ENCODE results near the gene STARD7. TPM values are rescaled to one million over a fixed set of nuclear protein-coding genes. Genes with fewer than 3 reads are reported as not detected.

Gene STARD7
- total and polyA plus RNA-seq, 2 donors from 2014 or later = 96.6 to 112 TPM

GRCh38 chr2:96245609-96246390 lies 37.2 kb upstream of the STARD7 start:
- no peaks in the 10 kb centered on the region for H3K9me3 ChIP-seq (ENCODE audit: control insufficient read depth in 2 of 3, insufficient read depth in 1 of 3, low read length in 3 of 3)
- H3K4me3 ChIP-seq (ENCODE audit: low read length in 3 of 3) = no peak overlapping the region
- H3K9ac ChIP-seq (ENCODE audit: low read length in 3 of 3) = no peak overlapping the region
- no peaks in the 10 kb centered on the region for H3K27me3 ChIP-seq (ENCODE audit: control insufficient read depth, insufficient read depth, low read length)
- H3K36me3 ChIP-seq (ENCODE audit: control insufficient read depth in 2 of 3, insufficient read depth in 3 of 3, low read length in 3 of 3) = peaks cover 0 to 3% (median 0%) of the 10 kb centered on the region in 3 donors
- intact Hi-C loops (cut with DNase I) = no loop called here
- FAIRE-seq = no peak
- DNase-seq = peak in 1 of 5 donors; percentile 53
- TF ChIP-seq CTCF (IDR thresholded peaks at IDR 0.05; ENCODE audit: borderline replicate concordance, extremely low read depth, insufficient read depth) = no peak
- peaks cover 0 to 8% (median 0%) of the 10 kb centered on the region in 3 donors for H3K4me1 ChIP-seq (ENCODE audit: control insufficient read depth in 2 of 3, insufficient read depth in 2 of 3, low read depth in 1 of 3, low read length in 3 of 3)
- no peak overlapping the region for H3K27ac ChIP-seq (ENCODE audit: low read depth in 2 of 2, low read length in 2 of 2)

GRCh38 chr2:96243843-96244242 lies 35.2 kb upstream of the STARD7 start:
- Histone ChIP-seq H3K36me3 (ENCODE audit: control insufficient read depth in 2 of 3, insufficient read depth in 3 of 3, low read length in 3 of 3) (no peaks in the 10 kb centered on the region), H3K27me3 (ENCODE audit: control insufficient read depth, insufficient read depth, low read length) (no peaks in the 10 kb centered on the region), H3K9ac (ENCODE audit: low read length in 3 of 3) (no peak overlapping the region), H3K9me3 (ENCODE audit: control insufficient read depth in 2 of 3, insufficient read depth in 1 of 3, low read length in 3 of 3) (no peaks in the 10 kb centered on the region), H3K4me1 (ENCODE audit: control insufficient read depth in 2 of 3, insufficient read depth in 2 of 3, low read depth in 1 of 3, low read length in 3 of 3) (no peaks in the 10 kb centered on the region), H3K4me3 (ENCODE audit: low read length in 3 of 3) (no peak overlapping the region), H3K27ac (ENCODE audit: low read depth in 2 of 2, low read length in 2 of 2) (no peak overlapping the region)
- DNase-seq (peak in 1 of 5 donors; percentile 13), FAIRE-seq (no peak)
- TF ChIP-seq CTCF (IDR thresholded peaks at IDR 0.05; ENCODE audit: borderline replicate concordance, extremely low read depth, insufficient read depth) = no peak
- intact Hi-C loops (cut with DNase I) = no loop called here

GRCh38 chr2:96241900-96242611 lies 33.4 kb upstream of the STARD7 start:
- H3K27me3 ChIP-seq (ENCODE audit: control insufficient read depth, insufficient read depth, low read length) = no peaks in the 10 kb centered on the region
- H3K9me3 ChIP-seq (ENCODE audit: control insufficient read depth in 2 of 3, insufficient read depth in 1 of 3, low read length in 3 of 3) = no peaks in the 10 kb centered on the region
- intact Hi-C loops (cut with DNase I) = no loop called here
- H3K27ac ChIP-seq (ENCODE audit: low read depth in 2 of 2, low read length in 2 of 2) = peak overlapping the region; percentile 33 to 80
- TF ChIP-seq CTCF (IDR thresholded peaks at IDR 0.05; ENCODE audit: borderline replicate concordance, extremely low read depth, insufficient read depth) = no peak
- H3K4me3 ChIP-seq (ENCODE audit: low read length in 3 of 3) = no peak overlapping the region
- DNase-seq = peak in 1 of 5 donors; percentile 53
- H3K4me1 ChIP-seq (ENCODE audit: control insufficient read depth in 2 of 3, insufficient read depth in 2 of 3, low read depth in 1 of 3, low read length in 3 of 3) = no peaks in the 10 kb centered on the region
- FAIRE-seq = no peak
- no peaks in the 10 kb centered on the region for H3K36me3 ChIP-seq (ENCODE audit: control insufficient read depth in 2 of 3, insufficient read depth in 3 of 3, low read length in 3 of 3)
- H3K9ac ChIP-seq (ENCODE audit: low read length in 3 of 3) = no peak overlapping the region

Data from kidney (tissue), 14 donors.